Endothelial cell (in vitro differentiated cells): ENCODE data around the gene CST7. TPM values are rescaled to one million over a fixed set of nuclear protein-coding genes. Genes with fewer than 3 reads are reported as not detected.

Experiments
- DNase-seq: peaks from one replicate; pipeline ENCODE4 v3.0.0; 2021; ENCODE audit warnings: low spot score
- H3K27ac Mint-ChIP-seq: one replicate; pipeline ENCODE4 v1.8.0; 2021; ENCODE audit warnings: mixed read lengths, inconsistent platforms; ENCODE audit not compliant: unreplicated experiment
- H3K27me3 Mint-ChIP-seq: one replicate; pipeline ENCODE4 v1.8.0; 2021; ENCODE audit warnings: mild to moderate bottlenecking, moderate library complexity, mixed read lengths, inconsistent platforms; ENCODE audit not compliant: unreplicated experiment
- H3K36me3 Mint-ChIP-seq: one replicate; pipeline ENCODE4 v1.8.0; 2021; ENCODE audit warnings: mild to moderate bottlenecking, low read depth, mixed read lengths, inconsistent platforms; ENCODE audit not compliant: unreplicated experiment
- H3K4me1 Mint-ChIP-seq: one replicate; pipeline ENCODE4 v1.8.0; 2021; ENCODE audit warnings: mild to moderate bottlenecking, mixed read lengths, inconsistent platforms; ENCODE audit not compliant: unreplicated experiment
- H3K4me3 Mint-ChIP-seq: one replicate; pipeline ENCODE4 v1.8.0; 2021; ENCODE audit warnings: mild to moderate bottlenecking, mixed read lengths, inconsistent platforms; ENCODE audit not compliant: unreplicated experiment
- H3K9me3 Mint-ChIP-seq: one replicate; pipeline ENCODE4 v1.8.0; 2021; ENCODE audit warnings: mixed read lengths, inconsistent platforms; ENCODE audit not compliant: unreplicated experiment
- CTCF ChIP-seq: fragments of 200-600 bp; sonication (generic); IDR thresholded peaks from one replicate; pipeline ENCODE4 v1.5.0; 2021; ENCODE audit warnings: antibody characterized with exemption; ENCODE audit not compliant: unreplicated experiment
- total RNA-seq: library from RNA; stranded (reverse); fragmentation: NEBNext Ultra II Directional; extraction: Animal tissue kit (Norgen Biotek cat#: 25700); gene quantifications from one replicate; pipeline ENCODE4 v1.2.1, GENCODE V29; 2021; ENCODE audit not compliant: unreplicated experiment

CST7 gene
- total RNA-seq, 1 donor from 2014 or later = not detected

GRCh38 chr20:25006431-25007167 lies 57.5 kb downstream of the CST7 start:
- Mint-ChIP-seq H3K27ac (no peak overlapping the region), H3K9me3 (no peaks in the 10 kb centered on the region), H3K36me3 (peaks cover 7% of the 10 kb centered on the region), H3K4me3 (no peak overlapping the region), H3K27me3 (peaks cover 2% of the 10 kb centered on the region), H3K4me1 (peaks cover 2% of the 10 kb centered on the region)
- DNase-seq = no peak
- TF ChIP-seq CTCF = no peak

- Mint-ChIP-seq H3K27ac (no peak overlapping the region), H3K27me3 (peaks cover 2% of the 10 kb centered on the region), H3K4me1 (peaks cover 2% of the 10 kb centered on the region), H3K9me3 (no peaks in the 10 kb centered on the region), H3K4me3 (no peak overlapping the region), H3K36me3 (peaks cover 7% of the 10 kb centered on the region)
- no peak for TF ChIP-seq CTCF
- DNase-seq = no peak
These were observed 58.6 kb downstream of the CST7 start for GRCh38 chr20:25007491-25008305.

- H3K9me3 Mint-ChIP-seq = no peaks in the 10 kb centered on the region
- no peak overlapping the region for H3K27ac Mint-ChIP-seq
- no peak for DNase-seq
- H3K36me3 Mint-ChIP-seq = peaks cover 7% of the 10 kb centered on the region
- peaks cover 2% of the 10 kb centered on the region for H3K4me1 Mint-ChIP-seq
- peaks cover 2% of the 10 kb centered on the region for H3K27me3 Mint-ChIP-seq
- TF ChIP-seq CTCF = no peak
- H3K4me3 Mint-ChIP-seq = no peak overlapping the region
These were observed 59.5 kb downstream of the CST7 start for GRCh38 chr20:25008388-25009217.

Other genes starting within 250 kb of the CST7 start
- gene APMAP, start 43.5 kb downstream of the CST7 start, total RNA-seq = 95.2 TPM
- 15.5 TPM for gene ACSS1, start 108.9 kb downstream of the CST7 start, total RNA-seq
- not detected for gene VSX1, start 132.9 kb downstream of the CST7 start, total RNA-seq
- 43.0 TPM for gene ENTPD6, start 246.4 kb downstream of the CST7 start, total RNA-seq